LNCAP (cell line): ENCODE measurements around the gene PCDHA9.

Experiments
- TF ChIP-seq, protein P1 (sequence below): fragments of 450-650 bp; IDR thresholded peaks from 2 replicates; pipeline ENCODE4 v1.5.1; 2017; ENCODE audit warnings: mild to moderate bottlenecking

PCDHA9 gene

DNA sequence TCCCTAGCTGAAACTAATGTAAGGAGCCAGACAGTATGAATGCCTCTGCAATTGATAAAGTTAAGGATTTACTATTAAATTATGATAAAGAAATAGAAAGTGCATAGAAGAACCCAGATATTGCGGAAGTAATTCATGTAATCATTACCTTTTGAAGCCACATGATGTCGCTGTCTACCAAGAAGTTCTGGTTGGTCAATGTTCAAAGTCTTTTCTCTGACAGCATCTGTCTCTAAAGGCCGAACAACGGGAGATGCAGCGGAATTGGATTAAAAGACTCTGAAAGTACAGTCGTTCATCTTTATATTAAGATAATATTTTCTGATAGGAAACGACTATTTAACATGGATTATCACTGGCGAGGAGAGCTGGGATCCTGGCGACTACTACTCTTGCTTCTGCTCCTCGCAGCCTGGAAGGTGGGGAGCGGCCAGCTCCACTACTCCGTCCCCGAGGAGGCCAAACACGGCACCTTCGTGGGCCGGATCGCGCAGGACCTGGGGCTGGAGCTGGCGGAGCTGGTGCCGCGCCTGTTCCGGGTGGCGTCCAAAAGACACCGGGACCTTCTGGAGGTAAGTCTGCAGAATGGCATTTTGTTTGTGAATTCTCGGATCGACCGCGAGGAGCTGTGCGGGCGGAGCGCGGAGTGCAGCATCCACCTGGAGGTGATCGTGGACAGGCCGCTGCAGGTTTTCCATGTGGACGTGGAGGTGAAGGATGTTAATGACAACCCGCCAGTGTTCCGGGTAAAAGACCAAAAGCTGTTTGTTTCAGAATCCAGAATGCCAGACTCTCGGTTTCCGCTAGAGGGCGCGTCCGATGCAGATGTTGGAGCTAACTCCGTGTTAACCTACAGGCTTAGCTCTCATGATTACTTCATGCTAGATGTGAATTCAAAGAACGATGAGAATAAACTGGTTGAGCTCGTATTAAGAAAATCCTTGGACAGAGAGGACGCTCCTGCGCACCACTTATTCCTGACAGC lies 6.9 kb upstream of the PCDHA9 start, which contains the start of gene PCDHA8:
Gene PCDHA8 (plus strand): TSS at position 210 of the 985 bp plus-strand sequence. CDS start 135 bp downstream, at position 345.
- TF ChIP-seq, protein P1, sequence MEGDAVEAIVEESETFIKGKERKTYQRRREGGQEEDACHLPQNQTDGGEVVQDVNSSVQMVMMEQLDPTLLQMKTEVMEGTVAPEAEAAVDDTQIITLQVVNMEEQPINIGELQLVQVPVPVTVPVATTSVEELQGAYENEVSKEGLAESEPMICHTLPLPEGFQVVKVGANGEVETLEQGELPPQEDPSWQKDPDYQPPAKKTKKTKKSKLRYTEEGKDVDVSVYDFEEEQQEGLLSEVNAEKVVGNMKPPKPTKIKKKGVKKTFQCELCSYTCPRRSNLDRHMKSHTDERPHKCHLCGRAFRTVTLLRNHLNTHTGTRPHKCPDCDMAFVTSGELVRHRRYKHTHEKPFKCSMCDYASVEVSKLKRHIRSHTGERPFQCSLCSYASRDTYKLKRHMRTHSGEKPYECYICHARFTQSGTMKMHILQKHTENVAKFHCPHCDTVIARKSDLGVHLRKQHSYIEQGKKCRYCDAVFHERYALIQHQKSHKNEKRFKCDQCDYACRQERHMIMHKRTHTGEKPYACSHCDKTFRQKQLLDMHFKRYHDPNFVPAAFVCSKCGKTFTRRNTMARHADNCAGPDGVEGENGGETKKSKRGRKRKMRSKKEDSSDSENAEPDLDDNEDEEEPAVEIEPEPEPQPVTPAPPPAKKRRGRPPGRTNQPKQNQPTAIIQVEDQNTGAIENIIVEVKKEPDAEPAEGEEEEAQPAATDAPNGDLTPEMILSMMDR: peak; percentile 63

DNA sequence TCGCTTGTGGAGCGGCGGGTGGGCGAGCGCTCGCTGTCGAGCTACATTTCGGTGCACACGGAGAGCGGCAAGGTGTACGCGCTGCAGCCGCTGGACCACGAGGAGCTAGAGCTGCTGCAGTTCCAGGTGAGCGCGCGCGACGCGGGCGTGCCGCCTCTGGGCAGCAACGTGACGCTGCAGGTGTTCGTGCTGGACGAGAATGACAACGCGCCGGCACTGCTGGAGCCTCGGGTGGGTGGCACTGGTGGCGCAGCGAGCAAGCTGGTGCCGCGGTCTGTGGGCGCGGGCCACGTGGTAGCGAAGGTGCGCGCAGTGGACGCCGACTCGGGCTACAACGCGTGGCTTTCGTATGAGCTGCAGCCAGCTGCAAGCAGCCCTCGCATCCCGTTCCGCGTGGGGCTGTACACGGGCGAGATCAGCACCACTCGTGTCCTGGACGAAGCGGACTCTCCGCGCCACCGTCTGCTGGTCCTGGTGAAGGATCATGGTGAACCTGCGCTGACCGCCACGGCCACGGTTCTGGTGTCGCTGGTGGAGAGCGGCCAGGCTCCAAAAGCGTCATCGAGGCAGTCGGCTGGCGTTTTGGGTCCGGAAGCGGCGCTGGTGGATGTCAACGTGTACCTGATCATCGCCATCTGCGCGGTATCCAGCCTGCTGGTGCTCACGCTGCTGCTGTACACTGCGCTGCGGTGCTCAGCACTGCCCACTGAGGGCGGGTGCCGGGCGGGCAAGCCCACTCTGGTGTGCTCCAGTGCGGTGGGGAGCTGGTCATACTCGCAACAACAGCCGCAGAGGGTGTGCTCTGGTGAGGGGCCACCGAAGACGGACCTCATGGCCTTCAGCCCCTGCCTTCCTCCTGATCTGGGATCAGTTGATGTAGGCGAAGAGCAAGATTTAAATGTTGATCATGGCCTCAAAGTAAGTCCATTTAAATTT lies 5.1 kb upstream of the PCDHA9 start:
- TF ChIP-seq, protein P1: no peak

DNA sequence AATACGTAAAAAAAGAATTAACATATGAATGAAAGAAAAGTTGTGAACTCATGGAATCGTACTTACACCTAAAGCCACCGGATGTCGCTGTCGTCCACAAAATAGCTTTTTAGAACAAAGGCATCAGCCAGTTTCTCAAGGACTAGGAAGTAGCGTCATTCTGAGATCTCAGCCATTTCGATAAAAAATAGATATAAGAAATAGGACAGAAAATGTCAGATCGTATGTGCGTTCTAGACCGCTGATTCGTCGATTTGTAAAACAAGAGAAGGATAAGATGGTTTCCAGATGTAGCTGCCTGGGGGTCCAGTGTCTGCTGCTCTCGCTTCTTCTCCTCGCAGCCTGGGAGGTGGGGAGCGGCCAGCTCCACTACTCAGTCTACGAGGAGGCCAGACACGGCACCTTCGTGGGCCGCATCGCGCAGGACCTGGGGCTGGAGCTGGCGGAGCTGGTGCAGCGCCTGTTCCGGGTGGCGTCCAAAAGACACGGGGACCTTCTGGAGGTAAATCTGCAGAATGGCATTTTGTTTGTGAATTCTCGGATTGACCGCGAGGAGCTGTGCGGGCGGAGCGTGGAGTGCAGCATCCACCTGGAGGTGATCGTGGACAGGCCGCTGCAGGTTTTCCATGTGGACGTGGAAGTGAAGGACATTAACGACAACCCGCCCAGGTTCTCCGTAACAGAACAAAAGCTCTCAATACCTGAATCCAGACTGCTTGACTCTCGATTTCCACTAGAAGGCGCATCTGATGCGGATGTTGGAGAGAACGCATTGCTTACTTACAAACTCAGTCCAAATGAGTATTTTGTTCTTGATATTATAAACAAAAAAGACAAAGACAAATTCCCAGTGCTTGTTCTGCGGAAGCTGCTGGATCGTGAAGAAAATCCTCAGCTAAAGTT lies 7.8 kb downstream of the PCDHA9 start, which contains the start of gene PCDHA10:
Gene PCDHA10 (plus strand): TSS at position 126 of the 903 bp plus-strand sequence. CDS start 152 bp downstream, at position 278.
- TF ChIP-seq, protein P1: peak; percentile 37

DNA sequence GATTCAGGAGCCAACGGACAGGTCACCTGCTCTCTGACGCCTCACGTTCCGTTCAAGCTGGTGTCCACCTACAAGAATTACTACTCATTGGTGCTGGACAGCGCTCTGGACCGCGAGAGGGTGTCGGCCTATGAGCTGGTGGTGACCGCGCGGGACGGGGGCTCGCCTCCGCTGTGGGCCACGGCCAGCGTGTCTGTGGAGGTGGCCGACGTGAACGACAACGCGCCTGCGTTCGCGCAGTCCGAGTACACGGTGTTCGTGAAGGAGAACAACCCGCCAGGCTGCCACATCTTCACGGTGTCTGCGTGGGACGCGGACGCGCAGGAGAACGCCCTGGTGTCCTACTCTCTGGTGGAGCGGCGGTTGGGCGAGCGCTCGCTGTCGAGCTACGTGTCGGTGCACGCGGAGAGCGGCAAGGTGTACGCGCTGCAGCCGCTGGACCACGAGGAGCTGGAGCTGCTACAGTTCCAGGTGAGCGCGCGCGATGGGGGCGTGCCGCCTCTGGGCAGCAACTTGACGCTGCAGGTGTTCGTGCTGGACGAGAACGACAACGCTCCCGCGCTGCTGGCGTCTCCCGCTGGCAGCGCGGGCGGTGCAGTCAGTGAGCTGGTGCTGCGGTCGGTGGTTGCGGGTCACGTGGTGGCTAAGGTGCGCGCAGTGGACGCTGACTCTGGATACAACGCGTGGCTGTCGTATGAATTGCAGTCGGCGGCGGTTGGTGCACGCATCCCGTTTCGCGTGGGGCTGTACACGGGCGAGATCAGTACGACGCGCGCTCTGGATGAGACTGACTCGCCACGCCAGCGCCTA lies 9.2 kb downstream of the PCDHA9 start:
- TF ChIP-seq, protein P1: no peak

DNA sequence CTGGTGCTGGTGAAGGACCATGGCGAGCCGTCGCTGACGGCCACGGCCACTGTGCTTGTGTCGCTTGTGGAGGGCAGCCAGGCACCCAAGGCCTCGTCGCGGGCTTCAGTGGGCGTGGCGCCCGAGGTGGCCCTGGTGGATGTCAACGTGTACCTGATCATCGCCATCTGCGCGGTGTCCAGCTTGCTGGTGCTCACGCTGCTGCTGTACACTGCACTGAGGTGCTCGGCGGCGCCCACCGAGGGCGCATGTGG lies 9.7 kb downstream of the PCDHA9 start:
- TF ChIP-seq, protein P1: no peak

DNA sequence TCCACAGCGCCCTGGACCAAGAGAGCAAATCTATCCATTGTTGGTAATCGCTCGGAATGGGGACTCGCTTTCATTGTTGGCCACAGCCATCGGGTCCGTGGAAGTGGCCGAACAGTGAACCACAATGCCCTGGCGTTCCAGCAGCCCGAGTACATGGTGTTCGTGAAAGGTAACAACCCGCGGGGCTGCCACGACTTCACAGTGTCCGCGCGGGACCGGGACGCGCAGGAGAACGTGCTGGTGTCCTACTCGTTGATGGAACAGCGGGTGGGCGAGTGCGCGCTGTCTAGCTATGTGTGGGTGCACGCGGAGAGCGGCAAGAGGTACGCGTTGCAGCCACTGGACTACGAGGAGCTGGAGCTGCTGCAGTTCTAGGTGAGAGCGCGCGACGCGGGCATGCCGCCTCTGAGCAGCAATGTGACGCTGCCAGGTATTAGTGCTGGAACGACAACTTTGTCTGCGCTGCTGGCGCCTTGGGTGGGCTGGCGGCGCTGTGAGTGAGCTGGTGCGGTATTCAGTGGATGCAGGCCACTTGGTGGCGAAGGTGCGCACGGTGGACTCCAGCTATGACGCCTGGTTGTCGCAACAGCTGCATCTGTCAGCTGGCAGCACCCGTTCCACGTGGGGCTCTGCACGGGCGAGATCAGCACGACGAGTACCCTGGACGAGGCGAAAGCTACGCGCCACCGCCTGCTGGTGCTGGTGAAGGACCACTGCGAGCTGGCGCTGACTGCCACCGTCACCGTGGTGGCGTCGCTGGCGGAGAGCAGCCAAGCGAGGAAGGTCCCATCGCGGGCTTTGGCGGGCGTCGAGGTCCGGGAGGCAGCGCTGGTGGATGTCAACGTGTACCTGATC lies 14.5 kb downstream of the PCDHA9 start:
- TF ChIP-seq, protein P1: no peak
